HG03439 (cell line): Measurements from ENCODE around the gene MTM1.

ENCODE experiments used
- ATAC-seq: cut with Tn5 transposase; IDR thresholded peaks from one replicate; pipeline ENCODE4 v1.9.1; 2021; ENCODE audit warnings: mild to moderate bottlenecking, moderate library complexity; ENCODE audit not compliant: unreplicated experiment

Gene MTM1

DNA sequence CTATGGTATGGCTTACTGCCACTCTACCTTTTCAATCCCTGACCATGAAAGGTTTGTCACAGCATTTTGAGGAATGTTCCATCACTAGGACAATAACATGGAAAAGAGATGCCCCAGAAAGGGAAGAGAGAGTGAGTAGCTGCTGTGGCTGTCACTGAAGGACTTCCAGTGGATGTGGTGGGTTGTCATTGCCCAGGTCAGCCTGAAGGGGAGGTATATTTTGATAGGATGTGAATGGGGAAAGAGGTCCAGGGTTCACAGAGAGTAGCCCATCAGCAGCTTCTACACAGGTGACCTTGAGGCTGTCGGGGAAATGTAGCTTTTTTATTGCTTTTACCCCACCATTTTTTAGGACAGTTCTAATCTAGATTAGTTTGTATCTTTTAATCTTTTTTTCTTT, 30.8 kb downstream of the MTM1 start:
- ATAC-seq, result no peak

DNA sequence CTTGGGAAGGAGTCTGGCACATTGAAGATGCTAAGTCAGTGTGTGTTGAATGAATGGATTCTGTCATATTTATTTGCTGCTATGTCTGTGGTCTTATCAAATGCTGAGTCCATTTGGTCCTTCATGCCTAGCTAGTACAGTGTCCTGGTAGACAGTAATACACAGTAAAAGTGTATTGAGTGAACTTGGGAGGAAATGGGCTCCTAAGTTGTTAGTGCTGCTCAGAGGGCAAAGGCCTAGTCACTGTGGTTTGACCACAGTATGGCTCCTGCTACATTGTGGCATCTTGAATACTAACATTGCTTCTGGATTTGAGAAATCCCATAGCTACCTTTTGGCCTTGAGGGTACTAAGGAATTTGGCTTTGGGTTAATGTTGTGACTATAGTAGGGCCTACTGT, 33.9 kb downstream of the MTM1 start:
- no peak for ATAC-seq

DNA sequence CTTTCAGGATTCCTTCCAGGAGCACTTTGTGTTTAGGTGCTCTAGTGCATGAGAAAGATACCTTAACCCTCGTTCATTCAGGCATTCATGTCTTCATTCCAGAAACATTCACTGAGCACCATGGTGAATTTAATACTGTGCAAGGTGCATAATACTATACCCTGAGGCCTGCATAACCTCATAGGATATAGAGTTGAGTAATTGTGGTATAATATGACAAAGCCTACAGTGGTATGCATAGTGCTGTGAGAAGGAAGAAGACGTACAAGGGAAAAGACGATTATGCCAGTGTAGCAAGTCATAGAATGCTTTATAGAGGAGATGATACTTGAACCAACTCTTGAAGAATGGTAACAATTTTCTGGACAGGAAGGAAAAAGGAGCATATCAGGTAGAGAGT, 34.3 kb downstream of the MTM1 start:
- ATAC-seq, result no peak

DNA sequence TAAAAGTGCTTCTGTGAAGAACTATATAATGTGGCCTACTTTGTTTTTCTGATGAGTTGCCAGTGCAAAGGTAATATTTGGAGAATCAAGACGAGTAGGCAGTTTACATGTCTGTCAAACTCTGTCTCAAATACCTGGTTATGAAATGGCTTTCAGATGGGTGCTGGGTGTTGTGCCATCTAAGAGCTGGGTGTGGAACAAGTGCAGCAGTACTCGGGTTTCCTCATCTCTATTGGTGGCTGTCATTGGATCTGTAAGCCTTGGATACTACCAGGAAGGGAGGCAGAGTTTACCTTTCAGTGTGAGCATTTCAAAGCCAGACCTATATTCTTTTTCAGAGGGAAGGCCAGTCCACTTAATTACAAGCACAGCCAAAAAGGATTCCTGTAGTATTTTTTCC, 37.2 kb downstream of the MTM1 start:
- ATAC-seq, result no peak

DNA sequence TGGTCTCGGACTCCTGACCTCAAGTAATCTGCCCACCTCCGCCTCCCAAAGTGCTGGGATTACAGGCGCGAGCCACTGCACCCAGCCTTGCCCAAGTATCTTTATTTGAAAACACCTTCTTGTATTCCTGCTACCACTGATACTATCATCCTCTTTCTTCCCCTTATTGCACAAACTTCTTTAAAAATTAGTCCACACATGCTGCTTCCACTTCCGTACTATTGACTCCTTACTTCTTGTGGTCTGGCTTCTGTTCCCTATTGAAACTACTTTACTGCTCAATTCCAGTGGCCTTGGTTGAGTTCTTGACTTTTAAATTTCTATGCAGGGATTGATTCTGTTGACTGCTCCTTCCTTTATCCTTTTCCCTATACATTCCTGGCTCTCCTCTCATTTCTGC, 38.8 kb downstream of the MTM1 start:
- ATAC-seq, result no peak

DNA sequence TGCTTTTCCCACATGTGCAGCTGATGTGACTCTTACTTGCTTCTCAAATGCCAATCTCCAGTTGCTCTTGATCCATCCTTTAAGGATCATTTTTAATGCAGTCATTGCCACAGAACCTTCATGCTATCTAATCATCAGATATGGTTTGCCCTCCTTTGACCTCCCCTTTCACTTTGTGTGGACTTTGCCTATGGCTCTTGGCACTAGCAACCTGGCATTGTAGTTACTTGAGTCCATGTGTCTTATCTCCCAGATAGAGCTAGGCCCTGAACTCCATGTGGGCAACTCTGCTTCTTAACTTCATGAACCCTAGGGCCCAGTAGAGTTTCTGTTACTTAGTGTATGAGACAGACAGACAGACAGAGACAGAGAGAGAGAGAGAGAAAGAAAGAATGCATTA, 41.6 kb downstream of the MTM1 start:
- no peak for ATAC-seq

DNA sequence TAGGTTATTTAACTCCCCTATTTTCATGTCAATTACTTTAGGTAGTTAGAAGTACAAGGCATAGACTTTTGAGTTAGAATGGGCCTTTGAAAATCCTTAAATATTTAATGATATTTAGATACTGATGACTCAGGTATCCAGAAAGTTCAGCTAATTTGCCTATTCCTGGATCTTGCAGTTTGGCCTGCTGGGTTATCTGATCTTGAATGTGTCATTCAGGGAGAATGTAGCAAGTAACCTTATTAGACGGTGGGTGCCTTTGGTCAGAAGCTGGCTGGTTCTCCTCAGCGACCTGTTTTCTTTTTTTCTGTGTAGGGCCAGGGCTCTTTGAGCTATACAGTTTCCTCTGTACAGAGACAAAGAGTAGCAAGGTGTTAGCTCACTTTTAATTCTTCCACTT, 42.0 kb downstream of the MTM1 start:
- no peak for ATAC-seq

DNA sequence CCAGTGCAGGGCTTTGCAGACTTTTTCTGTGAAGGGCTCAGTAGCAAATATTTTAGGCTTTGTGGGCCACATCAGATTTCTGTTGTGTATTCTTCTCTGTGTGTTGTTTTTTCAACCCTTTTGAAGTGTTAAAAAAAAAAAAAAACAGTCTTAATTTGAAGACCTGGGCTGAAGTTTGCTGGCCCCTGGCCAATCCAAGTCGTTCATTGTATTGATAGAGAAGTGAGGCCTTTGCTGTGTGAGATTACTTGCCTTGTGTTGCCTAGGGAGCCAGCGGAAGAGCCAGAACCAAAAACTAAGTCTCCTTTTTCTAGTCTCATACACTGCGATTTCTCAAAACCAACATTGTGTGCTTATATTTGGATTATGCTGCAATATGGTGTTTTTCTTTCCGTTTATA, 46.9 kb downstream of the MTM1 start:
- no peak for ATAC-seq

DNA sequence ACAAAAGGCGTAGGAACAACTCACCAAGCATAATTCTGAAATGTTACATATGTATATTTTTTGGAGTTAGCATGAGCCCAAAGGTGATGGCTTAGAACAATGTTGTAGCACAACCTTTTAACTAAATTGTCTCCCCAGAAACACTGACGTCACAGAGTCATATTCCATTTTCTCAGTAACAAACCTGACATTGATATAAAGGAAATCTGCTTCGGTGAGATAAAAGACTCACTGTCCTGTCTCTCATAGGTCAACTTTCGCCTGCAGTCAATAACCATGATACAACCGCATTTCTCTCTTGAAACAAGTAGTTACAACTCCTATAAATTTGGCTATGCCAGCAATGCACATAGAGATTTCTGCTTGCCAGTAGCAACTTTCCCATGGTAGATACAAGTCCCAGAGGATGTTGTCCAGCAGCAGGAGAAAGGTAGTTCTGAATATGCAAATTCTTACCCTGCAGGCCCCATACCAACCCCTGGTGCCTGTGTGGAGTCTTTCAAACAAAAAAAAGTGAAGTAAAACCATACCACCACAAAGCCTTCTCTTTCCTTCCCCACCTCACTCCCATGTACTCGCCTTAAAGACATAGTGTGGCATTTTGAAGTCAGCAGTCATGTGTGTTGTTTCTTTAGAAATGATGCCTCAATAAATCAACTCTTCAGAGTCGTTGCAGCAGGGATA, 47.9 kb downstream of the MTM1 start:
- ATAC-seq, result no peak

DNA sequence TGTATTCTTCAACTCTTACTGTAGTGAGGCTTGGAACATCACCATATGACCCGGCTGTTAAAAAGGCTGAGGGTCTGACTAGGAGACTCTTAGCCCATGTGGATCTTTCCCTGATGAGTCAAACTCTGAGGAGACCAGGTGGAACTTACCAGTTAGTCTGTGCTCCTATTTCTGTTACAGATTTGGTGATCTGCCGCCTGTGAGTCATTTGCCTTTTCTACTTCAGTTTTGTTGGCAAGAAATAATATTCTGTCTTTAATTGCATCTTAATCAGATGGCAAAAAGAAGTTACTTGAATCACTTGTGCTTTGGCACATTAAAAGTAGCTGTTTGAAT, 48.4 kb downstream of the MTM1 start:
- ATAC-seq, result no peak

DNA sequence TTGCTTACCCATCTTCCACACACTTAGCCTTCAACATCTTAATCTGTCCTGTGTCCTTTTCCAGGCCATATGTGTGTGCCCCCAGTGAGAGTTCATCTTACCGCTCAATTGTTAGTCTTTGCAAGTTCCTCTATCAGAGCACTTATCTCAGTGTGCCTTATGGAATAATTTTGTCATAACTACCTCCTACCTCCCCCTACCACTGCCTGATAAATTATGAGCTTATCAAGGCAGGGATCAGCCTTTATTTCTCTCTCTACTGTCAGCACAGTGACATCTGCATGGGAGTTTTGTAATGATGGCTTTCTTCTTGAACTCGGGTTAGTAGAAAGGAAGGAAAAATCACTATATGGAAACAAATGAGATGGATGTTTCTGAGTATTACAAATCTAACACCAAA, 53.2 kb downstream of the MTM1 start:
- ATAC-seq, result no peak

DNA sequence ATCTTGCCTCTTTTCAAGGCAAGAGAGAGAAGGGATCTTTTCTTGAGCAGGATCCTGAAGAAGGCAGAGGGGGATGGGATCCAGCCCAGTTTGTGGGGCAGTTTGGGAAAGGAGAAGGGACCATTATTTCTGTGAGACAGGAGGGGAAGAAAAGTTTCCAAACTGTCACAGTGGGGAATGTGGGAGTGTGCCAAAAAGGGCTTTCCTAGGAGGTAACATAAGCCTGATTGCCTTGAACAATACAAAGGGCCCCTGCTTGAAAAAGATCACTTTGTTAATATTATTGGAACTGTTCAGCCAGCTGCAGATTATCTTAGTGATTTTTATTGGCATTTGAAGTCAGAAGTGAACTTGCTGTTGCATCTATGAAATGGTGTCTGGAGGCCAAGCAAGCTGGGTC, 55.2 kb downstream of the MTM1 start:
- no peak for ATAC-seq

DNA sequence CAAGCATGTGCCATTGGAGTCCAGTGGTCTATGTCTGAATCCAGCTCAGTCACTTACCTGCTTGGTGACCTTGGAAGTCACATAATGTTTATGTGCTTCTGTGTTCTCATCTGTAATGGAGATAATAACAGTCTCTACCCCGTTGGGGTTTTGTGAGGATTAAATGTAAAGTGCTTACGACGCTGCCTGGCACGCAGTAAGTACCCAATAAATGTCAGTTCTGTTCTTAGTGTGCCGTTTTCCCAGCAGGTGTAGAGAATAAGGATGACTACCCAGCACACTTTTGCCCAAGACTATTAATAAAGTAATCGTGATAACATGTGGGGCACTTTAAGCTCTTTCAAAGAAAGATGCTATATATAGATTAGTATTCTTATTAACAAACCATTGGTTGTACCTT, 56.7 kb downstream of the MTM1 start:
- no peak for ATAC-seq

DNA sequence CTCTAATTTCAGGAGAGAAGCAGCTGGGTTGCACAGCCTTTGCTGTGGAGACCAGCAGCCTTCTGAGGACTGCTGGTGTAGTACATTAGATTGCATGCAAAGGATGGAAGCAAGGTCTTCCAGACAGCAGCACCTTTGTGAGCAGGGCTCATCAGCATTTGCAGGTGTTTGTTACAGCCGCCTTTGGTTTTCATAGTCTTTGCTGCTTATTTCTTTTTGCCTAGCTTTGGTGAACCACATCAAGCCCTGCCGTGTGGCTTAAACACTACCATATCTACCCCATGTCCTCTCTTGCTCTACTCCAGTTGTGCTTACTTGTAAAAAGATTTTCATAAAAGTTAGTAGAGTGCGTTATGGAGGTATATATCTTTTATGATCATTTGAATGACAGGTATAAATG, 57.5 kb downstream of the MTM1 start:
- ATAC-seq, result no peak

DNA sequence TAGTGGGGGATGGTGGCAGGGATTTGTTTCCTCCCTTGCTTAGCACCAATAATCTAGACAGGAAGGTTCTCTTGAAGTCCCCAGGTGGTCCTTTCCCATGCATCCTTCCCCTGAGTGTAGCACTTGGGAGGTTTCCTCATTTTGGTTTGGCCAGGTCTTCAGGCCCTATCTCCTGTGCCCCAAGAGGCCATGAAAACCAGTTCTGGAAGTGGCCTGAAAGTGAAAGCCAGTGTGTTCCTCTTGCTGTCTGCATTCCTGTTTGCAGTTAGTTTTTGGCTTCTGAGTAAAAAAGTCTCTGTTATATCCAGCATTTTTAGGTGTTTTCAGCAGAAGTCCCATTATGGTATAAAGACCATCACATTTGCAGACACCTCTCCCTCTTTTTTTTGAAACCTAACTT, 59.5 kb downstream of the MTM1 start:
- no peak for ATAC-seq

DNA sequence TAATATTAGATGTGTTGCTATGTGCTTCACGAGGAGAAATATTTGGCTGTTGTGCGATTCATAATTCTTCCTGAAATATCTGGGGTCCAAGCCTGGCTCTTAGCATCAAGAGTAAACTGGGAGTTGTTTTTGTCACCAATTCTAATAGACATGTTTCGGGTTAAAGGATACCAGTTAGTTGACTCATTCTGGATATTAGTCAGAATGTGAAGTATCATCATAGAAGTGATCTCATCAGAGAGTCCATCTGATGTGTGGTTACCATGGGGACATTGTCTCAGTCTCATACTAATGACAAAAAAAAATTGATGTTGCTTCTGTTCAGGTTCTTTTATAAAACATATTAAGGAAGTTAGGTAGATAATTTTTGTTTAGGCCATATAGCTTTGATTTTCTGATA, 67.5 kb downstream of the MTM1 start:
- ATAC-seq, result peak; percentile 81

DNA sequence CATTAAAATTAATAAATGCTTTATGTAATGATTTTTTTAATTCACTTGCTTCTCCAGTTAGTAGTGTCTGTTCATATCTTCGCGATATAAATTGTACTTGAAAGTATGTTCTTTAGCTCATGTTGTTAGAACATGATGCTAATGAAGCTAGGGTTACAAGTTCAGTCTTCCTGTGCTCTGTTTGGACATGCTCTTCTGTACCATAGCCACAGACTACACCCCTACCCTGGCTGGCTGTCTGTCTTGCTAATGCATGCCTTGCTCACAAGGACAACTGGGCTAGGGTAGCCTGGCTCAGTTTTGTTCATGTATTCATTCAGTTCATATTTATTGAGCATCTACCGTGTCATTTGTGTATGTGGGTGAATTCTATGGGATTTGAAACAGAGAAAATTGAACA, 74.0 kb downstream of the MTM1 start:
- ATAC-seq, result no peak

DNA sequence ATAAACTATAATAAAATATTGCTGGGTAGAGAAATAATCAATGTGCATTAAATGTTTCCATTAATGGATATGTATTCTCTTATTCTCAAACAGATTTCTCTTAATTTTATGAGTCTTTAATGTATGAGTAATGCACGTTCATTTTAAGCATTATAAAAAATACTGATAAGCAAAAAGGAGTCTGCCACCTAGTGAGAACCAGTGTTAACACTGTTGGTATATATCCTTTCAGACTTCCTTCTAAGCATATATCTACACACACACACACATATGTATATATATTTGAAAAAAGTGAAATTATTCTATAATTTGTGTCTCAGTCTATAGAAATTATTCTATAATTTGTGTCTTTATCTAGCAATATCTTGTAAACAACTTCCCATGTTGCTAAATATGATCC, 74.8 kb downstream of the MTM1 start:
- ATAC-seq, result no peak

DNA sequence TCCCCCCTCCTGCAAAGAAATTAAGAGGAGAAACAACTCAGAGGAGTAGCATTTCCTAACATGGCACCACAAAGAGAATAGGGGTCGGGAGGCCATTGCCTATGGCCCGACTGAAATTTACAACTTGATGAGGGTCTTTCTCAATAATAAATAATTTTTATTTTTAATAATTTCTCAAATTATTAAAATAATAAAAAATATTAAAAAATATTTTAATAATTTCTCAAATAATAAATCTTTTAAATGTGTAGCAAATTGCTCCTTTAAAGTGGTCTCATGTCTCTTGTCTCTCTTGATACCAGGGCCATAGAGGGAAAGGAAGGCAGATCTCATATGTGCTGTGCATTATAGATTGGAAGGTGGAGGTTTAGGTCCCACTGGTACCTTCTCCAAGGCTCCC, 75.5 kb downstream of the MTM1 start:
- ATAC-seq, result no peak

DNA sequence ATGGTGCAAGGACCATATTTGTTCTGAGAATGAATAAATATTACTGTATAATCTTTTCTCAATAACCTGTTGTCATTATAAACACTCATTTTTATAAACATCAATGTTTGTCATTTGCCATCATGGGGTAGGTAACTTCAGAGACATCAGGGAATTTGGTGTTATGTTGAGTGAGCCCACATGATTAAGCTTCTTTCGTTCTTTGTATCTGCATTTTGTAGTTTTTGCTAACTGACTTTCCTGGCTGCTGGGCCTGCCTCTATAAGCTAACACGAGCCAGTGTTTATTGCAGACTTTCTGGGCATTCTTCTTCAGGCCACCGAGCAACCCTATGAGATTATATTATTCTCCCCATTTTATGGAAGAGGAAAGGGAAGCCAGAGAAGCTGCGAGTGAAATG, 76.0 kb downstream of the MTM1 start:
- no peak for ATAC-seq

DNA sequence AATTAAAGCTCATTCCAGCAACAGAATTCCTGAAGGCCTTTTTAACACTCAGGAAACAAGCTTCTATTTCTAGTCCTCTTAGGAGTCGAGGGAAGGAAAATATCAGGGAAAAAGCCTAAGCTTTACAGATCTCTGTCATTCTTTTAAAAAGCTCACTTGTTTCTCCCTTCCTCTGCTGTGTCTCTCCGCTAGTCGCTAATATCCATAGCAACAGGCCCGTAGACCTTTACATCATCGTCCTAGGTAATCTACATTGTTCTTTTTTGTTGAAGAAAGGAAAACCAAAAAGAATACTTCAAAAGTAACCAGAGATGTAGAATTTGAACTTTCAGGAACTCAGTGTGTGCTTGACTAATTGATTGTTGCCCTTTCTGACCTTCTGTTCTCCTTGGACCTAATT, 78.9 kb downstream of the MTM1 start:
- ATAC-seq, result no peak

DNA sequence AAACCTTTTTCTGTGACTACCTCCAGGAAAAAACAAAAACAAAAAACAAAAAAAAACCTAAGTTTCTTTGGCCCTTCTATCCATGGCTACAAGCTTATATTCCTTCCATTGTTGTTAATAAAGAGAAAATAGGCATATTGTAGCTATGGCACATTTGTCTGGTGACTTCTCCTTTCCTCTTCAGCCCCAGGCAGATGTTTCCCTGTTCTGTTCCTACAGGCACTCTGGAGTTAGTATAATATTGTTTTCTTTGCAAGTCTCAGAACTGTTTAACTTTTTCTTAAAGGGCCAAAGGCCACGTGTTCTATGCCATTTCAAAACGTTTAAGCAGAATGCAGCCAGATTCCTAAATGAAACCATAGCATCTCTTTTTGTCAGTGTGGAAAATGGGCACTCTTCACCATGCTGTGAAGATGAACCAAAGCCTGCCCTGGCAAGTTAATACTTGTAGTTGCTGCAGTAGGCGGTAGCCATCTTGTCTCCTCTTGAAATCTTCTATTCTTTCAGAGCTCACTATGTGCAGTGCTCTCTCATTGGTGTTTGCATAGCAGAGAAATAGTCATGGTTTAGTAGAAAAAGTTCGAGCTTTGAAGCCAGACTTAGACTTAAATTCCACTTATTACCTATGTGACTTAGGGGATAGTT, 80.0 kb downstream of the MTM1 start:
- ATAC-seq, result no peak
